ENCODE data around the gene ANTXR1.

The ANTXR1 gene

DNA sequence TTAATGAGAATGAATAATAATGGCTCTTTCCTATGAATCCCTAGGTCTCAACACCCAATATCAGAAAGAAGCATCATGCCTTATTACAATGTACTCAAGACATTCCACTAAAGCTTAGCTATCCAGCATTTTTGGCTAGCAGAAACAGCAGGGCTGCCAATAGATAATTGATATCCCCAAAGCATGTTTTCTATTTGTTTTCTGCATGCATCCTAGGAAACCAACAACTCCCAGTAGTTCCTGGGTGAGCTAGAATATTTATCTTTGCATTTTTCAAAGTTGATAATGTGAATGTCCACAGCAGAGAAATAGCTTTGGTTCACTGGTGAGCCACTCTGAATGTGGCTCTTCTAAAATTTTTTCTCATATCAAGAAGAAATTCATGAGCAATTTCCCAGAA lies 5.8 kb upstream of the ANTXR1 start:
- no peak for DNase-seq

DNA sequence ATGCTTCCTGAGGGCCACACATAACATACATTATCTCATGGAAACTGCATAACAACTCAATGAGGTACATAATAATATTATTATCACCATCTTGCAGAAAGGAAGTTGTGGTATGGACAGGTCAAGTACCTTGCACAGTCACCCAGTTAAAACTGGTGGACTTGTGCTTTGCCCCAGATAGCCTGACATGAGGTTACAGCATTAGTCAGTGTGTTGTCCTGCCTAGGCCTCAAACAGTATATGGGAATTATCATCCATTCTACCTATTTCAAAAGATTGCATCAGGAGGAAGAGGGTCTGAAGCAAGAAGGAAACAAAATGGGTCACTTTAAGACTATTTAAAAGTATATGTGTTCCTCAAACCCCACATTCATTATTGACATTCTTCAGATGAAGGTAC lies 5.4 kb upstream of the ANTXR1 start:
- DNase-seq: no peak

DNA sequence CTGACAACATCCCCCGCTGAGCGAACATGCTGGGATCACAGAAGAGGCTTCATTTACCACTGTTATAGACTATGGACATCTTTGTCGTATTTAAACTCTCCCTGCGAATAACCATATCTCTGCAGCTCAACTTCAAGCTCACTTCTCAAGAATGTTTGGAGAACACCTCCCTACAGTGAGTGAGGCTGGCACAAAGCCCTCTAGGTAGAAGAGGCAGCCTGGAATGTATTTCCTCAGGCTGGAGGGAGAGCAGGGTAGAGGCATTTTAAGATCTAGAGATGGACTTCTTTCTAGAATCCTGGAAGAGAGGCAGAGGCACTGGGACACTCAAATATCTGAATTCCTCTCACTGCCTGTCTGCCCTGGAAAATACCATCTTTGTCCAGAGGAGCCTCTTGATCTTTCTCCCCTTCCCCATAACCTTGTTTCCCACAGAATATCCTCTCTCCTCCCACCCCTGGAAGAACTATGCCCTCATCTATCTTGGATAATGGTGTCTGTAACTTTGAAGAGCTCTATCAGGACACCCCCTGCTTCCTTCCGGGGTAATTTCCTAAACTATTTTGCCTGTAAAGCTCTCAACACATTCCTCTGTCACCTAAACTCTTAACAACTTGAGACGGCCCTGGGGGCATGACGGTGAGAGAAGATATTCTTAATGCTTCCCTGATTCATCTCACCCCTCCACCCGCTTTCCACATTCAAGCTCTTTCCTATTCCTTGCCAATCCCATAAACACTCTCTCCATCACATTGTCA lies 2.4 kb upstream of the ANTXR1 start:
- DNase-seq: no peak

DNA sequence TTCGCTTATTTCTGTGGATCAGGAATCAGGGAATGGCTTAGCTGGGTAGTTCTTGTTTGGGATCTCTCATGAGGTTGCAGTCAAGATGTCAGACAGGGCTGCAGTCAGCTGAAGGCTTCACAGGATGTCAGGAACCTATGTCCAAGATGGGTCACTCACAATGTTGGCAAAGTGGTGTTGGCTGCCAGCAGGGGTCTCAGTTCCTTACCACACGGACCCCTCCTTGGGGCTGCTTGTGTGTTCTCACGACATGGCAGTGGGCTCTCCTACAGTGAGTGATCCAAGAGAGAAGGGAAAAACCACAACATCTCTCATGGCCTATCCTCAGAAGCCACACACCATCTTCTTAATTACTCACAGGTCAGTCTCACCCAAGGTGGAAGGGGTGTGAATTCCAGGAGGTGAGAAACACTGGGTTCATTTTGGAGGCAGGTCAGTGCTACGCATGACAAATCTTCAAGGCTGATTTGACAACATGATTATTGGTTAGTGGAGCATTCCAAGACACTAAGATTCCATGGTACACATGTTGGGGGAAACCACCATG lies 1.3 kb upstream of the ANTXR1 start:
- DNase-seq: no peak

DNA sequence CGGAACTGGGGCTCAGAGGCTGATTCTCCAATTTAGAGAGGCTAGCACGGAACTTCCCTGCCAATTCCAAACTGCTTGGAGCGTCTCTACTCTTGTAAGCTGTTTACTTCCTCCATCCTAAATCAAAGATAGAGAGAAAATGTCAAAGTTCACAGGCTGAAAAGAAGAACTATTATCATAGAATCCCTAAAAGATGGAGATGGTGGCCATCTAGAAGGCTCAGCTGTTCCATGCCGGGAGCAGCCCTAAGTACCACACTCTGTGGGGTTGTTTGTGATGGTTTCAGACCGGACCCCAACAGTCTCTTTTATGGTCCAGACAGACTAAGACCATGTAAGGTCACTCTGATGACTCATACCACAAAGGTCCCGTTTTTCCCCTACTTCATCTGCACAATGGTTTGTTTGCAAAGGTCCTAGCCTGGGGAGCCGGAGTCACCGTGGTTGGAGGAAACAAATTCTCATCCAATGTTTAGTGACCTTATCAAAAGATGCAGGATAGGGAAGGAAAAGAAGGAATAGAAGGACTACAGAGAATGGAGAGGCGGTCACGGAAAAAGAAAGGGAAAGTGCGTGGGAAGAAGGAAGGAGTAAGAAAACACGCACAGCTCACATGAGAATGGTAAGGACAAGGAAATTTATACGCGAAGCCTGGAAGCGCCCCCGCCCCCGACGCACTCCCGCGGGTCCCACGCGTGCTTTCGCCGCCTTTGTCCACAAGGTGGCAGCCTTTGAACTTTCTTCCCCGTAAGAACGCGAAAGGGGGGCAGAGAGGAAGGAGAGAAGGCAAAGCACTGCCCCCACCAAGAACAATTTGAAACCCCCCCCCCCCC lies 453 bp upstream of the ANTXR1 start:
- peak; percentile 68 for DNase-seq

DNA sequence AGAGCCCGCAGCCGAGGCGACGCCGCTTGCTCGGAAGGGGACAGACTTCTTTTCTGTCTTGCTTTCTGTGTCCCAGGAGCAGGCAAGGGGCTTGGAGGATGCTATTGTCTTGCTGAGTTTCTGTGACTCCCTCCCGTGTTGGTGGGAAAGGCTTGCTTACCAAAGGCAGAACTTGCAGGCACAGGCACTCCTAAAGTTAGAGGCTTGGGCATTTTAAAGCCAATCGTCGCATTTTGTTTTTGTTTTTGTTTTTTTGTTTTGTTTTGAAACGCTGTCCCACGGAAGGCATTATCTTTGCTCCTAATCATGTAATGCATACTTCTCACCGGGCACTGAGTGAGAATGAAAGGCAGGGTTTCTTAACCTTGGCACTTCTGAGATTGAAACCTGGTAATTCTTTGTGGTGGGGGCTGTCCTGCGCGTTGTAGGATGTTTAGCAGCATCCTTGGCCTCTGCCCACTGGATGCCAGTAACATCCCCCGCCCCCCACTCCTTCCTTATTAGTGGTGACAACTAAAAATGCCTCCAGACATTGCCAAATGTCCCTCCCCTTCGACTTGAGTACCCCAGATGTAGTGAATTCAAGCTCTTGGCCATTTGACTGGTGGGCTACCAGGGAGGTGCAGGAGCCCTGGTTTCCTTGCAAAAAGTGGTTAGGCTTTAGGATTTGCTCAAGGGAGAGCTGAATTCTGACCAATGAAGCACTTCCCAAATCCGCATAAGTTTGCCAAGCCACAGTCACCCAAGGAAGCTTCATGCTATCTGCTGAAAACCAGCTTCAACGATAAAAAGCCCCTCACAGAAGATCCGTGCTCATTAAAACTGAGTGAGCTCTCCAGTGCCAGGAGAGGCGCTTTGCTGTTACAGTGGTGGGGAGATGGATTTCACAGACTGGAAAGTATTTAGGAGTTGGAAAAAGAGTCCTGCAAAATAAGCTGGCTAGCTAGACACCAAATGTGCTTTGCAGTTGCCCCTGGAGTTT lies 1.2 kb downstream of the ANTXR1 start:
- DNase-seq: no peak

DNA sequence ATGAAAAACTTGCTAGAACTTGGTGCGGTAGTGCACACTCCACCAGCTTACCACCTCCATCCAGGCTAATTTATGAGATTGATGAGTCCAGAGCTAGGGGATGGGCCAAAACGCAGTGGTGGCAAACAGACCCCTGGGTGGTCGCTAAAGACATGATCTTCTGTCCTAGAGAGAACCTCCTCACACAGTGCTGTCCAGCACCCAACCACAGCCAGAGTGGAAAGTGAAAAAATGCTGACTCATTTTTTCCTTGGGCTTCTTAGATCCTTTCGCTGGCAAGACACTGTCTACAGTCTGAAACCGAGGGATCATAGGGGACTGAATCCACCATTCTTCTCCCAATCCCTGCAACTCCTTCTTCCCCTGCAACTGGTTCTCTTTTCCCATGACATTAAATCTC lies 4.1 kb downstream of the ANTXR1 start:
- no peak for DNase-seq

DNA sequence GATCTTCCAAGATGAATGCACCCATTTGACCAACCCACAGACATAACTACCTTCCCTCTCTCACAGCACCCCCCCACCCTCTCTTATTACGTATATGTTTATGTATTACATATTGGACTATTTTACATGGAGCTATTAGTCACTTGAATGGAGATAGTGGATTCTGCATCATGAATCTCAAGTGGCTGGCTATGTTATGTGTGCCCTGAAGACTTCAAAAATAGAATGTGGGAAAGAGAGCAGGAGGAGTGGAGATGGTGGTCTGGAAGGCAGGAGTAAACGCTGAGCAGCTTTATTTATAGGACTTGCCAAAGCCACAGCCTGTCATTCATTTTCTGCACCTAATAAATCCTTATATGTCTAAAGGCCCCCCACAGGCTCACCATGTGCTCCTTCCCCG lies 4.9 kb downstream of the ANTXR1 start:
- DNase-seq: no peak

DNA sequence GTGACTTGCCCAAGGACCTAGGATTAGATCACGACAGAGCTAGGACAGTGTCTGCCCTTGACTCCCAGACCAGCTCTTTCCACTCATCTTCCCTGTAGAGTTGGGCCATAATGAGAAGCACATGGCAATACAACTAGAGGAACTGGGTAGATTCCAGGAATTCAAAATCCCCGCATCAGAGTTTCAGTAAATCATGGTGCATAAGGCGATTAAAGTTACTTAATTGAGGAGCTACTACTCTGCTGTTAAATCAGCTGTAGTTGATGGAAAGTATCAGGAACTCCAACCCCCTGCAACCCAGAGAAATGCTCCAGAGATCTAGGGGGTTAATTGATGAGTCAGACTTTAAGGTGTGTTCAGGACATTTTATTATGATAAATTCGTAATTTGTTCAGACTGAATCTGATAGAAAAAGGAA lies 5.7 kb downstream of the ANTXR1 start:
- no peak for DNase-seq

DNA sequence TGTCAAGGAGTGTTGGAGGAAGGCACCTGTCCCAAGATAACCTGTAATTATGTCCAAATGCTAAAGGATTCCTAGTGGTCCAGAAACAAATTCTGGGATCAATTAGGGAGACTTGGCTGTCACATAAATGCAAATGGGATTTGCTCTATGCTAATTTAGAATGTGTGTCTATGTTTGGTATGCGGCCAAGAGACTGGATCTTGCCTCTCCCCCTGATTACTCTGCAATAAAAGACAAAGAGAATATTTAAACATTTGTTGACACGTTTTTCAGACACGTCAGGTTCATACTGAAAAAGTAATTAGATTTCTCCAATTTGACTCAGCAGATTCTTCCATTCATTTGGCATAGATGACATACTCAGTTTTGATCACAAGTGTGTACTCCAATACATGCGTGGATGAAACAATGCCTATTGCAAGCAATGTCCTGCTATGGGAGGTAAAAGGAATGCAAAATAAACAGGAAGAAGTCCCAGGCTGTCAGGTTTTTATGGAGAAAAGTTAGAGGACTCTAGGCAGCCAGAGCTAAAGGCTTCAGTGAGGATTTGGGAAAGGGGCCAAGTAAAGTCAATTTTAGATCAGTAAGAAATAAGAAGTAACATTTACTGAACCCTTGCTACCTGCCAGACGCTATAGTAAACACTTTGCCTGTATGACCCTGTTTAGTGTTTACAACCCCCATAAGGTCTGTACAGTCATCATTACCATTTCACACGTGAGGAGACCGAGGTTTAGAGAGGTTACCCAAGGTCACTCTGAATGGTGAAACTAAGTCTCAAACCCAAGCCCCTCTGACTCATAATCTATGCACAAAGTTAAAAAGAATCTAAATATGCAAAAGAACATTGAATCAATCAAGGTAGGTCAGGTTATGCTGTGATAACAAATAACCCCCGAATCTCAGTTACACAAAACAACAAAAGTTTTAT lies 7.8 kb downstream of the ANTXR1 start:
- DNase-seq: no peak

DNA sequence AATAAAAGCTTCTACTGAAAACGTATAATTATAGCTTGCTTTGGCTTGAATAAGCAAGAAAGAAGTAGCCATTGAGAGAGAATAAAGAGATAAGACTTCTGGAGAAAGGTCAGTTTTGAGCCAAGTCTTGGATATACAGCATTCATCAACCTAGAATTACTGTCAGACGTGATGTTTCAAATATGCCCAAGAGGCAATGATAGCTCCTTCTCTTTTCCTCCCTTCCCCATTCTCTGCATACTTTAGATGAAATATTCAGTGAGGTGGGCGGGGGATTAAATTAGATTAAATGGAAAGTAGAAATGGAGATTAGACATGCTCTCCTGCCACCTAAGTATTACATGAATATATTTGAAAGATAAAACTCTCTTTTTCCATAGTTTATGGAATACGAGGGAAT lies 8.7 kb downstream of the ANTXR1 start:
- no peak for DNase-seq

DNA sequence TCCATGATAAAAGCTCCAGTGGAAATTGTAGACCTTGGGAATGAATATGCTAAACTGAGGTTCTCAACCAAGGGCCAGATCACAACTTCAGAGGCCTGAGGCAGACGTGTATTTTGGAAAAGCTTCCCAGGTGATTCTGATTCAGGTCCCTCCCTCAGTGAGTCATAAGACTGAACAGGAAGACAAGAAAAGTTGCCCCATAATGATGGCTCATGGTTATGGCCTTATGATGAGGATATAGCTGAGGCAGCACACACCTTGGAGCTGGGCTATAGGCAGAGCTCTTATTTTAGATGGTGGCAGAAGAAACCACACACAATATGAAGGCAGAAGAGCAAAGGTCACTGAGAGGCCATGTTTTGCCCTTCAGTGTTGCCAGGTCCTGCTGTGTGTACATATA lies 9.6 kb downstream of the ANTXR1 start:
- no peak for DNase-seq

DNA sequence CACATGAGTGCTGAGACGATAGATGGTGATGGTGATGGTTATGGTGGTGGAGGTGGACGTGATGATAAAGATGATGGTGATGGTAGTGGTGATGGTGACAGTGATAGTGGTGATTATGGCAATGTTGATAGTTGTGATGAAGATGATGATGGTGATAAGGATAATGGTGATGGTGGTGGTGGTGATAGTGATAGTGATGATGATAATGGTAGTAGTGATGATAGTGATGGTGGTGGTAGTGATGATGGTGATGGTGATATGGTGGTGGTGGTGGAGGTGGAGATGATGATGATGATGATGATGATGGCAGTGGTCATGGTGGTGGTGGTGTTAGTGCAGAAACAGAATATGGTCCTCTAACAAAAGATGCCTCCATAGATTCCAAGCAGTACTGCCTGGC lies 10.3 kb downstream of the ANTXR1 start:
- DNase-seq: no peak

DNA sequence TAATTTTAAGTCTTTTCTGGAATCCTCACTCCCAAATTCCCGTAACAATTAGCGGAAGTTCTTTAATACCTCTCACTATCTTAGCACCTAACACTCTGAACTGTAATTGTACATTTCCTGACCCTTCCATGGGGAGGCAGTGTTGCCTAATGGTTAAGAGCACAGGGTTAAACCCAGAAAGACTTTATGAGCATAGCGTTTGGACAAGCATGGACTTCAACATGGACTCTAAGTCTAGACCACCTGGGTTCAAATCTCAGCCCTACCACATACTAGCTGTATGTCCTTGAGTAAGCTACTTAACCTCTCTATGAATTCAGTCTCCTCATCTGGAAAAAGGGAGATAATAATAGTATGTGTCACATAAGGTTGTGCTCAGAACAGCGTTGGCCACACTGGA lies 13.0 kb downstream of the ANTXR1 start:
- DNase-seq: no peak

DNA sequence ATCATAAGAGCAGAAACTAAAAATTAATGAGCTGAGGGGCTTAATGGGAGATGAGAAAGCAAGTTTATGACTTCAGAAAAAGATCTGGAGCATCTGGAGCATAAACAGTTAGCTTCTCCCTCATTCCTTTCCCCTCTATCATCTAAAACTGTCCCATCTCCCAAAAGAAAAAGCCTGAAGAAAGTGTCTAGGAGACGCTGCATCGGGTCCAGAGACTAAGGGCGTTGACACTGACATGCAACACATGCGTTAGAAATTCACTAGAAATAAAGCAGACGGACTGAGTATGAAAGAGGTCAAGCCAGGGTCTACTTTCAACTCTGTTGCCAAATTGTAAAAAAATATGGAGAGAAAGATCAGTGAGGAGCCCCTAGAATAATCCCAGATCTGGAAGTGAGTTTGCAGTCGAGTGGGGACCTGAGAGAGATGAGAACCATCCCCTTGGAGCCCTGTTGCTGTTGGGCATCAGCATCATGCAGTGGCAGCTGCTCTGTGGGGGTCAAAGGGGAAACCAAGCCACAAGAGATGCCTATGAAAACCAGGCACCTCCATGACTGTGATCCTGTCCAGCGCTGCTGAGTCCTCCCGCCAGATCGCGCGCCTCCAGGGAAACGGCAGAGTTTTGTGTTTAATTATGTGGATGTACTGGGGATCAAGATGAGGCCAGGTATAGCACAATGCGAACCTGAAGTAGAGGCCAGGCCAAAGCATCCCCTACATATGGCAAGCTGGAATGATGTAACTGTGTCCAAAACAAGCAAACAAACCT lies 13.9 kb downstream of the ANTXR1 start:
- DNase-seq: no peak

DNA sequence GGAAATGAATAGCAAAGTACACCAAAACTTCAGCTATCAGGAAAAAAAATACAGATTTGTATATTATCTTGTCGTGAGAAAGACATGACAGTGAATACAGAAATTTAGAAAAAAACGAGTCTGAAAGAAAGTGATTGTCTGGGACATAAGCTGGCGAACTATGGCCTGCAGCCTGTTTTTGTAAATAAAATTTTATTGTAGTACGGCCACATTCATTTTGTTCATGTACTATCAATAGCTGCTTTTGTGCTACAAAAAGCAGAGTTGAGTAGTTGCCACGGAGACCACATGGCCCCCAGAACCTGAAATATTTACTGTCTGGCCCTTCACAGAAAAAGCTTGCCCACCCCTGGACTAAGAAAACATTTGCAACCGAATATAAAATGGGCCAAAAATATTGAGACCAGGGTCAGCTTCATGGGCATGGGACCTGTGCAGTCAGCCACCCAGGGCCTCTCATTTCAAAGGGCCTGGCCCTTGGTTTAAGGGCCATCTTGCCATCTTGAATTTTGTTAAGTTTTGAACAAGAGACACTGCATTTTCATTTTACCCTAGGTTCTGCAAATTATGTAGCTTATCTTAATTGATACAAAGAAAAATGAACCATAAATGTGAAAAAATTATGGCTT lies 17.9 kb downstream of the ANTXR1 start:
- DNase-seq: no peak

DNA sequence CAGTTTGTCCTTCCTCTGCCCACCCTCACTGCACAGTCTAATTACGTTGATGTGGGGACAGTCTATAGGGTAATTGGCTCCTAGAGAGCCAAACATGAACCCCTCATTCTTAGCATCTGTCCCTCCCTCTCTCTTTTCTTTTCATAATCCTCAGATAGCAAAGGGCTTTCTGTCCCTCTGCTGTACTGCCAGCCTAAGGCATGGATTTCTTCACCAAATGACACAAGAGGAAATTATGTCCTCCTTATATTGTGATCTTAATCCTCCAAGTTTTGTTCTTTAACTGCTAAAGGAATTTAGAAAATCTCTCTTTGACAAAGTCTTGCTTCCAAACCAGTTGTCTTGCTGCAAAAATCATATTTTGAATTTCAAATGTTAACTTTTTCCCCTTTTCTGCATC lies 18.5 kb downstream of the ANTXR1 start:
- DNase-seq: no peak

DNA sequence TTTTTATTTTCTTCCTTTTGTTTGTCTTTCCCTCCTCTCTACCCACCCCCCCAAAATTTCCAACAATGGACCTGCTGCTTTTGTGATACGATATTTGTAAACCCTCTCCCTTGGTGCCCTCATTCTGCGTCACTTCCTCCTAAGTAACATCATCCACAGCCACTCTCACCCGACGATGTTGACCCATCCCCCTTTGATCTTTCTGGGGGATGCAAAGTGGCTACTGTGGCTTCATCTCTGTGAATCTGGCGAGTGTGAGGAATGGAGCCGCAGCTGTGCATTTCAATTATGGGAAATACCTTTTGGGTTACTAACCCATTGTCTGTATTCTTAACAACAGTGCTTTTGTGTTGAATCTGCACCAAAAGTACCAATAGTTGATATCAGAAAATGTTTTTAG lies 19.4 kb downstream of the ANTXR1 start:
- DNase-seq: no peak

DNA sequence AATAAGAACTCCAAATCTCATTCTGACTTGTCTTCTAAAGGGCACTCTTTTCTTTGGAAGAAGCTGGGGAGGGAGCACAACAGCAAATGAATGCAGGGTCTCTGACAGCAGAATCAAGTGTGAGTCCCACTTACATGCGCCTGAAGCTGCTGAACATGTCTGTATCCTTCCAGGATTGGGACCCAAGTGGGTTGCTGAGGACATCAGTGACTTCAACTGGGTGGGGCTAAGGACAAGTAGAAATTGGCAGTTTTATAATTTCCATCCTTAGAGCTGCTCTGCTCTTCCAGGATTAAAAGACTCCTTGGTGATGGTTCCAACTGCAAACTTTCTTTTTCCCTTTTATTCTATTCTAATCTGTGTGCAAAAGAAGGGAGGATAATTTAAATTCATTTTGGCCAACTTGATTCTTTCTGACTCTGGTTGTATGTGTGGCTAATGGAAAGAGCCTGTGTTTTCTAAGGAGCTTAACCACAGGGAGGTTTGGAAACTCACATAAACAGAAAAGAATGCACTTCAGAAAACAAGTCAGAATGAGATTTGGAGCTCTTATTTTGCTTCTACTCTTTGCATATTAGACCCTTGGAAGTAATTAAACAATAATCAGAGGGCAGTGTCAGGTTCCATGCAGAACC lies 20.6 kb downstream of the ANTXR1 start:
- no peak for DNase-seq

DNA sequence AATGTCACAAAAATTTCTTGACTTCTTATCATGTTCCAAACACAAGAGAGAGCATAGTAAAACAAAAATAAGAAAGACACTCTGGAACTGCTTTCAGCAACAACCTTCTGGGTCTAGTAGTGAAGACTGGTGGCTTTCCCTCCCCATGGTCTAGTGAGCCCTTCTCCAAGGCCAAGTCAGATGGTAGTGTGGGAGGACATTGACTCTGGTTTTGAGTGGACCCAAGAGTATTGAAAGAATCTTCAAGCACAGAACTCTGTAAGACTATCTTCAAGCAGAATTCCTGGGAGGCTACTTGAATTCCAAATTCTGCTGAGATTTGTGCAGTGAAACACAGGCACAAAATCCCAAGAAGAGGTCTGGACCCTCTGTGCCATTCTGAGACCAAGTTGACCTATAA lies 21.1 kb downstream of the ANTXR1 start:
- DNase-seq: no peak
